Endometrium (tissue), 2 donors: ENCODE measurements around the gene NPM1.

Experiments used
- FAIRE-seq: peaks from 2 replicates; lab custom pipeline; 2012; peaks lifted over from hg19 to GRCh38; lab: Jason Lieb, UNC
- donor health status: control.
- donor health status: control.

The NPM1 gene

DNA sequence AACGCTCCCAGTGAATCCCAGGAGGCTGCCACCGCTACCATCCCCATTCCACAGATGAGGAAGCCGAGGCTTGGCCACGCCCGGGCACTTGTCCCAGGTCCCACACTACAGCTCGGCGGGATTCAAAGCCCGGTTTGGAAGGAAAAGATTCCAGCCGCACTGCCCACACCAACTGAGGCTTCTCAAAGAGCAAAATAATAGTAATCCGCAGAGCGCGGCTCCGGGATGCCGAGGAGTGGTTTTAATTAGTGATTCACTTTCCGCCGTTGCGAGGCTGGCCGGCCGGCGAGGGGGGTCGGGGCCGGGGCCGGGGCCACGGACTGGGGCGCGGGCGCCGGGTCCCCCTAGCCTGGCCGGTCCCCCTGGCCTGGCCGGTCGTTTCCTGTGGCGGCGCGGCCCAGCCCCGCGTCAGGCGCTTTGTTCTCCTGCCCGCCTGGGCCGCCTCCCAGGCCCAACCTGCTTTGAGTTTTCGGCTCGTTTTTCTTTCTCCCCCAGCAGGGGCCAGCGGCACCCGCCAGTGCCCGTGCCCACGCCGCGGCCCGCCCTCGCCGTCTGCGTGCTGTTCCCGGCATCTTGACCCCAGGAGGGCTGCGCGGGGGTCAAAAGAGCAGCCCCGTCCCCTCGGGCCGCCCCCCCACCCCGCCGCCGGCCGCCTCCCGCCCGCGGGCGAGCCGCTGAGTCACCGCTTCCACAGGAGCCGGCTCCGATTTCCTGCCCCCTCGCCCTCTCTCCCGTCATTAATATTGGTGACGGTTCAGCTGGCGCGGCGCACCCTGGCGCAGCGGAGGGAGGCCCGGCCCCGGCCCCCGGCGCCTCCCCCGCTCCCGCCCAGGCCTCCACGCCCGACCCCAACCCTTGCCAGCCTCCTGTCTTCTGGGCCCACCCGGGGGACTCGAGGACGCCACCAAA lies 63.0 kb downstream of the NPM1 start:
- FAIRE-seq: no peak

DNA sequence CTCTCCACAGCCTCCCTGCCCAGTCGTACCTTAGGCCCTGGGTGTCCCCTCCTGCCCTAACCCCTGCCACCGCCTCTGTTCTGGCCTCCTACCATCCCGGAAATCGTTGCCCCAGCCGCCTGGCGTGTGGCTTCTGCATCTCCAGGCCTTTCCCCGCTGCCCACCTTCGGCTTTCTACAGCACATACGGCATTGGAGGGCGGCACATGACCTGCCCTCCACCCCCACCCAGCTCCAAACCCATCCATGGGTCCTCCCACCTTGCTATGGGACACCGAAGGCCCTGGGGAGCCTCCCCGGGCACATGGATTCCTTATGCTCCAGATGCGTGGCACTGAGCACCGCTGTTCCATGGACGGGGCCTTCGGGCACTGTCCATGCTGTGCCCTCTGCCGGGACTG lies 63.8 kb downstream of the NPM1 start:
- no peak for FAIRE-seq

DNA sequence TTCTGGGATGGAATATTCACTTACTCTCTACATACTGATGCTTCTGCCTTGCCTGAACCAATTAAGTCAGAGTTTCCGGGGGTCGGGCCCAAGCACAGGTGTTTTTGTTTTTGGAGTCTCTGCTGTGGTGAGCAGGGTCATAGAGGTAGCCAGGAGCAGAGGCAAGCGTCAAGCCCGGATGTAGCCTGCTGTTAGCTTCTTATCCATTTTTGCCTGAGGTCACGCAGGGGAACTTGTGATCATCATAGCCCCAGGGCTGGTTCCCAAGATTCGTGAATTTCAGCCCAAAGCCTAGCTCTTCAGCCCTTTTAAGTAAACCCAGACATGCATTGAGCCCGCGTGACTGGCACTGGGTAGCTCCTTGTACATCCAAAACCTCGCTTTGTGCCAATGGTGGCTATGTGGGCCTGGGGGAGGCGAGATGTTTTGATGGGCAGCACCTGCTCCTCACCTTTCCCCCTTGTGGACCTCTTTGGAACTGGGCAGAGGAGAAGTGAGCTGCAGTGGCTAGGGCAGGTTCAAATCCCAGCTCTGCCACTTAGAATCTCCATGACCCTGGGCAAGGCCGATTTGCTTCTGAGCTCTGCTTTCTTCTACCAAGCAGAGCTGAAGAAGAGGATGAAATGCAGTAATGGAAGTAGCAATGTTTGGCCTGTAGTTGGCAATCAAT lies 65.5 kb downstream of the NPM1 start:
- no peak for FAIRE-seq

DNA sequence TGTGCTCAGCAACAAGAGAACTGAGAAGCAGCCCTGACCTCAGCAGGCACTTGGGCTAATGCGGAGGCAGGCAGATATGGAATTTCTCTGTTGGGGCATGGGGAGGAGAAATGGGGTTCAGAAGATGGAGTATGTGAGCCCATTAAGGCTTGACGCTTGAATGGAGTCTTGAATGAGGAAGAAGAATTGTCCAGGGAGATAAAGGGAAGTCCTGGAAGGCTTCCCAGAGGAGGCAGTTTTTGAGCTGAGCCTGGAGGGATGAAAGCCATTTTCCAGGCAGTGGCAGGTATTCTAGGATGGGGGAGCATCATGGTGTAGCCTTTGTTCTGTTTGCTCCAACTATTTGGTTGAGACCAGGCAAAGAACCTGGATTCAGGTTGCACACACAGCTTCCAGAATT lies 66.3 kb downstream of the NPM1 start:
- no peak for FAIRE-seq

DNA sequence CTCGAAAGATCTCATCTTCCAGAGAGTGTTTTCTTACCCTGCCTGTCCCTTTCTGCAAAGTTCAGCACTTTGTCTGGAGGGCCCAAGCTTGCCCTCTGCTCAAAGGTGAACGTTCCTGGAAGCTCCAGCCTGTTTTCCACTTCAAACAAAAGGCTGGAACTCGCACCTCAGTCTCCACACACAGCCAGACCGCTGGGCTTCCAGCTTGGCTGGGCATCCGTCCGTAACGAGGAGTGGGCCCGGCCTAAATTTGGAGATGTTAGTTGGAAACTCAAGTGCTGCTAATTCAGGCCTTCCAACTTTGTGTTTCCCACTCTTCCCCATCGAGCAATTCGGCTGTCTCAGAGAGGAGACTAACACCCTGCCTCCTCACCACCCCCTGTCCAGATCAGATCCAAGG lies 66.9 kb downstream of the NPM1 start:
- no peak for FAIRE-seq

DNA sequence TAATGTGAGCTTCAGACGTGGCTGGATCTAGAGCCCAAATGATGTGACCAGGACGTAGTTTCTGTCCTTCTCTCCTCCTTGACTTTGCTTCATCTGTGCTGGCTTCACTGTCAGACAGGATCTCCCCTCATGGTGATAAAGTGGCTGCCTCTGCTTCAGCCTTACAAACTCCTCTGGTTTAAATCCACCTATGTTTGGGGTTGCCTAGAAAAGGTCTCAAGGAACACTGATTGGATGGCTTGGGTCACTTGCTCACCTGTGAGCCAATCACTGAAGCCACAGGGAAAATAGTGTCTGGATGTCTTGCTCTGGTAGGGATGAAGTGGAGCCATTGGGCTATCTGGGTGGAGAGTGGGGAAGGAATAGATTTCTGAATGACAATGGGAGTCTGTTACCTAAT lies 67.9 kb downstream of the NPM1 start:
- no peak for FAIRE-seq

DNA sequence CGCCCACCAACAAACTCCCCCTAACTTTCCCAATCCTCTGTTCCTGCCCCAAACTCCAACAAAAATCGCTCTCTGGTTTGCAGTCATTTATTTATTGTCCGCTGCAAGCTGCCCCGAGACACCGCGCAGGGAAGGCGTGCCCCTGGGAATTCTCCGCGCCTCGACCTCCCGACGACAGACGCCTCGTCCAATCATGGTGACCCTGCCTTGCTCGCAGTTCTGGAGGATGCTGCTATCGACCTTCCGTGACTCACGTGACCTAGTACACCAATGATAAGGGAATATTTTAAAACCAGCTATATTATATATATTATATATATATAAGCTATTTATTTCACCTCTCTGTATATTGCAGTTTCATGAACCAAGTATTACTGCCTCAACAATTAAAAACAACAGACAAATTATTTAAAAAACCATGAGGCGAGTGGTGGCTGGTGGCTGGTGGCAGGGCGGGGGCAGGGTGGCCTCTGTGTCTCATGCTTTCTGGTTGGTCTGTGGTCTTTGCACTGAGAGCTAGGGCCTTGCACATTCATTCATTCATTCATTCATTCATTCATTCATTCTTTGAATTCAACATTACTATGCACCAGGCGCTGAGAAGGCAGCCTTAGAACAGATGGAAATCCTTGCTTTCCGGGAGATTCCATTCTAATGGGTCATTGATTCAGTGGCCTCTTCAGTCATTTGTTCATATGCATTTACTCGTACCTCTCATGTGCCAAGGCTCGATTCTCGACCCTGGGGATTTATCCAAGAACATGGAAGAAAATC lies 69.7 kb downstream of the NPM1 start:
- no peak for FAIRE-seq

DNA sequence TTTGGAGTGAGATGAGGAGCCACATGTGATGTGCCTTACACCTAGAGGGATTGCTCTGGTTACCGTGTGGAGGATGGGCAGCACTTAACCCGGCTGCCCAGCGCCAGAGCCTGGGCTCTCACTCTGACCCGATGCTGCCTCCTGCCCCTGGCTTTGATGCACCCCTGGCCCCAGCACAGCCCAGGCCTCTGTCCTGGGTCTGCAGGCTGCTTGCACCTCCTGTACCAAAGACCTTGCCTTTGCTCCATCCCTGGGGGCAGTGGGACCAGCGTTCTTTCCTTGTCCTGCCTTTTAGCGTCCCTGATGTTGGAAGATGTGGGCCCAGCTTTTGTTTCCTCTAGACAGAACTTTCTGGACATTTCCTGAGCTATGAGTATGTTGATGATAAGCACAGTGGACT lies 72.2 kb downstream of the NPM1 start:
- no peak for FAIRE-seq
